A172 (cell line): ENCODE results near the gene ITPR1. TPM values are rescaled to one million over a fixed set of nuclear protein-coding genes. Genes with fewer than 3 reads are reported as not detected.

ENCODE experiments used
- DNase-seq: peaks from one replicate; pipeline ENCODE4 v3.0.0-alpha.2; 2015; ENCODE audit warnings: low spot score
- total RNA-seq: library from RNA; depleted of rRNA; stranded (reverse); fragments of >200 nt; shearing (Covaris generic); gene quantifications from 2 replicates; pipeline ENCODE4 v1.2.3, GENCODE V29; 2014

Gene ITPR1
- total RNA-seq, 1 experiment from 2014 or later: 7.6 TPM

- DNase-seq: no peak
Measured at GRCh38 chr3:4509043-4509442, 15.9 kb downstream of the ITPR1 start.

DNA sequence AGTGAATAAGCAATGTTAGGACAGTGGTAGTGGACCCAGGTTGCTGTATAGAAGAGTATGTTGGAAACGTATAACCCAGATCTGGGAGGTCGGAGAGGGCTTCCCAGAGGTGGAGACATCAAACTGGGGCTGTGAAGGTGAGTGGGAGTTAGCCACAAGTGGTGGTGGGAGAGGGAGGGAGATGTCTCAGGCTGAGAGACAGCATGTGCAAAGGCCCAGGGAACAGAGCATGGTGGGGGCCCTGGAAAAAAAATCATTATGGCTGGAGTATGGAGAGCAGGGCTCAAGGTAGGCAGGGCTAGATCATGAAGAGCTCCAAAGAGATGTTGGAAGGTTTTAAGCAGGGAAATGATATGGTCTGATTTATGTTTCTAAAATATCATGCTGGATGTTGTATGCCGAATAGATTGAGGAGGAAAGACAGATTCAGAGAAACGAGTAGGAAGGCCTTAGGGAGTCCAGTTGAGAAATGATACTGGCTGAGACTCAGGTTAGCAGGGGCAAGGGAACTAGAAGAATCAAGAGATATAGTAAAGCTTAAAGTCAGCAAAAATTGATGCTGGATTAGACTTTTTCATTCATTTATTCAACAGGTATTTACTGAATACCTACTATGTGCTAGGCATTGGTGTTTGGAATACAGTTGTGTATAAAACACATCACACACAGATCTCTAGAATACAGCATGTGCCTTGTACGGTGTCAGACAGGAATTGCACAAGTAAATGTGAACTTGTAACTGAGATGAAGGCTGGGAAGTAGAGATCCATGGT is 17.0 kb downstream of the ITPR1 start:
- DNase-seq: no peak

DNA sequence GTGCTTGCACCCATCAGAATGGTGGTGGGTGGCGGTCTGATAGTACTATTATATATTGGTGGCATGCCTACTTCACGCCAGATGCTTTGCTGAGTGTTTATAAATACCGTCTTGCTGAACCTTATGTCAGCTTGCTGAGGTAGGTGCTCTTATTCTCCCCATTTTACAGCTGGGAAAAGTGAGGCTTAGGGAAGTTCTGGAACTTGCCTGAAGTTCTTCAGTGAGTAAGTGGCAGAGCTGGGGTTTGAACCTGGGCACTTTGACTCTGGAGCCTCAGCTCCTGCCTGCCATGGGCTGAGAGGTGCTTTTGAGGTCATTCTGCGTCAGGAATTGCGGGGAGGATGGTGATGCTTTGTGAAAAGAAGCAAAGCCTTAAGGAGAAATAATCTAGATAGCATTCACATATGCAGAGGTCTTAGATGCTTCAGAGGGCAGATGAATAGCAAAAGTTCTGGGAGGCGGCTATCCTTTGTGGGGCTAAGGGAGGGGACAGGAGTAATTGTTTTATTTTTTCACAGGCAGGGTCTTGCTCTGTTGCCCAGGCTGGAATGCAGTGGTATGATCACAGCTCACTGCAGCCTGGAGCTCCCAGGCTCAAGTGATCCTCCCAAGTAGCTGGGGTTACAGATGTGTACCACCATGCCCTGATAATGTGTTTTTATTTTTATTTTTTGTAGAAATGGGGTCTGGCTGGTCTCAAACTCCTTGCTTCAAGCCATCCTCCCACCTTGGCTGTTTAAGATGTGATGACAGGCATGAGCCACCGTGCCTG is 18.5 kb downstream of the ITPR1 start:
- DNase-seq: no peak

GRCh38 chr3:4512895-4513616 is 19.9 kb downstream of the ITPR1 start:
- no peak for DNase-seq

GRCh38 chr3:4514321-4514720 is 21.2 kb downstream of the ITPR1 start:
- no peak for DNase-seq

- DNase-seq: no peak
Measured at GRCh38 chr3:4514916-4515315, 21.8 kb downstream of the ITPR1 start.

DNA sequence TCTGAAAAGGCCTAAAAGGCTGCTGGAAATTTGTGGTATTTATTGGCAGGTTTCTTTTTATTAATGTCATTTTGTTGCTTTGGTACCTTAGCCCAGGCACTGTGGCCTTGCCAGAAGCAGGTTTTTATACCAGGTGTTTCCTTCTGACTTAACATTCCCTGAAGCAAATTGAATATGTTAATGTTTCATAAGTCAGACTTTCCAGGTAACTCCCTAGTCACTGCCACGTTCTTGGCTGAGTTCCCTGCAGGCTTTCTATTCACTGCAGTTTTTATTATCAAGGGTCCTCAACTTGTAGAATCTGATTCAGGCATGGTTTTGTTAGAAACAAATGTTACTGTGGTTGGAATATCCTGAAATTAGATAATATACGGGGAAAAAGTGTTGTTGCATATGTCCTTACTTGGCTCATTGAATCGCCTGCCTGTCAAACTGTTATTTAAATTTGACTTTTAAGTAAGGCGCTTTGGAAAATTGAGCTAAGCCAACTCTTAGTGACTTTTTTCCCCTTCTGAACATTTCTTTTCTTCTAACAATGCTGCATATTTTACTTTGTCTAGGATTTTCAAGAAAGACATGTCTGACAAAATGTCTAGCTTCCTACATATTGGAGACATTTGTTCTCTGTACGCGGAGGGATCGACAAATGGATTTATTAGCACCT is 22.9 kb downstream of the ITPR1 start:
- no peak for DNase-seq

- no peak for DNase-seq
Measured at GRCh38 chr3:4517093-4517492, 23.9 kb downstream of the ITPR1 start.

DNA sequence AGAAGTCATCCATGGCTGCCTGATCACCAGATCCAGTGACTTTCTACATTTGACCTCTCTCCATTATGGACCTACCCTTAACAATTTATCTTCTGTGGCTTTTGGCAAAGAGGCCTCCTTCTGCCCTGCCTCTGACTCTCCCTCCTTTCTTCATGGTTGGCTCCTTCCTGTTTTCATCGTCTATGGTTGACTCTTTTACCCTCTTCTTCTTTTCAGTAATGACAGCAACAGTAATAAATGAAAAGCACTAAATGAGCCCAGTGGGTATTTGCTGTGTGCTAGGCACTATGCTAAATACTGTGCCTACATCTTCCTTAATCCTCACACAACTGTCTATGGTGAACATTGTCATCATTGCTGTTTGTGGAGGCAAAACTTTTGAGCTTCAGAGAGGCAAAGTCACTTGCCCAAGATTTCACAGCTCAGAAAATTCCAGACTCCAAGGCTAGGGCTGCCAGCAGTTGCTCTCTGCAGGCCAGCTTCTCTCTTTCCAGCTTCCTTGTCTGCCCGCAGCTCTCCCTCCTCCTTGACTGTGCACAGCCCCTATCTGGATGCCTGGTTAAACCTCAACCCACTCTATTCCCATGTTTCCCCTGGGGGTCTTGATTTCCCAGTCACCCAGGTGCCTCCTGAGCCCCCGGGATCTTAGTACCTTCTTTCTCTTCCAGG is 24.6 kb downstream of the ITPR1 start:
- DNase-seq: no peak

GRCh38 chr3:4520033-4520816 is 27.1 kb downstream of the ITPR1 start:
- DNase-seq: no peak

DNA sequence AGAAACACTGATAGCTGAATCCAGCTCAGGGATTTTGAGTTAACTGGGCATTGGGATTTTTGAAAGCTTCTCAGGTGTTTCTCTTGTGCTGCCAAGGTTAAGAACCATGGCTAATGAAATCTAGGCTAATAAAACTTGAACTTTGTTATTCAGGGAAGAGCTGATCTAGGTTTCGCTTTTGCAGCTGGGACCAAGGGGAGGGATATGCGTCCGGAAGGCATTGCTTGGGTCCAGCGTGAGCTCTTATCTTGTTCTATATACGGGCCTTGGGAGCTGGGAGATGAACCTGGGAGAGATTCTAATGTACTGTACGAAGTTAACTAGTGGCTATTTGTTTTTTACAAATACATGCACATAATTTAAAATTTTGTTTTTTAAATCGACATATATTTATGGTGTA is 29.8 kb downstream of the ITPR1 start:
- DNase-seq: no peak

DNA sequence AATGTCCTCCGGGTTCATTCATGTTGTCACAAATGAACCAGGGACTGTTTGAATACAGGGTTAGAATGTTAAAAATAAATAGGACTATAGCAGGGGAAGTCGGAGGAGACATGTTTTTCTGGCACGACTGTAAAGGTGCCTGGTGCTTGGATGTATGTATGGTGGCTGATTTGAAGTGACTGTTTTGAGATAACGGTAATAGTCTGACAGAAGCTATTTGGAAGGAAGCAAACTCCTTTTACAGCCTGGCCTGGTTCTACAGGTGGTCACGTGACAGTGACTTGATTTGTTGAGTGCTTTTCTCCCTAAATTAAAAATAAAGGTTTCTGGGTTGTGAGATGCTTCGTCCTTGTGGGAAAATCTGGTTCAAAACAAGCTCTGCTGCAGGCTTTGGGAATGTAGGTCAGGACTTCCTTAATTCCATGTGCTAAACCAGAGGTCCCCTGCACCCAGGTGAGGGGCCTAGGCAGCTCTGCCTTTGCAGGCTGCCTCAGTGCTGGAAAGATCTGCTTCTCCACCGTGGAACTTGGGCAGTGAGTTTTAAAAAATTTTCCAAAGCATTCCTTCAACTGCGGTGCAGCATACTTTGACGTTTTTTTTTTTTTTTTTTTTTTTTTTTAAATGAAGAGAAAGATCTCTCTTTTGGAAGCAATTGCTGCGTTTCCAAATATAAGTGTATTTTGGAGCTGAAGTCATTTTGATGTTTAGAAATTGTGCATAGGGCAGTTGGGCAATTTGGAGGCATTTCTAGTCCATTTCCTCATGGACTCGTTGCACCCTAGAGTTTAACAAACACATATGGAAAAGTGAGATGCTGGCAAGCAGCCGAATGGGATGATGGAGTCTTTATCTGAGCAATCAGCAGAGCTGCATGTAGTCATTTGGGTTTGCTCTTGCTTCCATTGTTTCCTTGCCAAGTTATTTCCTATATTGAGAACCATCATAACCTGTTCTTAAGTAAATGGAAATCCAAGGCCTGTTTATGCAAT is 30.9 kb downstream of the ITPR1 start:
- DNase-seq: no peak

DNA sequence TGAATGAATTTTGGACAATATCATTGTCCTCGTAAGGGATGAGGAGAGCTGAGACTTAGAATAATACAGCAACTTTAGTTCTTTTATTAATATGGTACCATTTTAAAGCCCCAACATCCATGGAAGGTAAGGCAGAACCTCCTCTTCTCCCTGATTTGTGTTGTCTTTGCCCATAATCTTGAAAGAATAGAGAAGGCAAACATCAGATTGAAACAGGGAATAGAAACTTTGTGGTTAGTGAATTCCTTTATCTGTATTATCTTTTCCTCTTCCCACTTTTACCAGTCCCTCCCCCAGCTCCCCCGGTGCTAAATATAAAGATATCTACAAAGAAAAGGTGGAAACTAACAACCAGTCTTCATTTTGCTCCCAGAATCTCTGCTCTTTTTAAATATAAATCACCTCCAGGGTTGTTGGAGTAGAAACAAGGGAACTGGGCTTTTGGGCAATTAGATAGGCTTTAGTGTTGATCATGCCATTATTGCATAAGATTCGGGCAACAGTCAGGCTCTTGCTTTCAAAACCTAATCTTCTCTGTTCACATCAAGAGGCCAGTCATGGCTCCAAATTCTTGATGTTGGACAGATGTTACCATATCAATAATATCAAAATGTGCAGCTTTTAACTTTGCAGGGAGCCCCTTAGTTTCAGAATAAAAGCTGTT is 32.5 kb downstream of the ITPR1 start:
- no peak for DNase-seq

DNA sequence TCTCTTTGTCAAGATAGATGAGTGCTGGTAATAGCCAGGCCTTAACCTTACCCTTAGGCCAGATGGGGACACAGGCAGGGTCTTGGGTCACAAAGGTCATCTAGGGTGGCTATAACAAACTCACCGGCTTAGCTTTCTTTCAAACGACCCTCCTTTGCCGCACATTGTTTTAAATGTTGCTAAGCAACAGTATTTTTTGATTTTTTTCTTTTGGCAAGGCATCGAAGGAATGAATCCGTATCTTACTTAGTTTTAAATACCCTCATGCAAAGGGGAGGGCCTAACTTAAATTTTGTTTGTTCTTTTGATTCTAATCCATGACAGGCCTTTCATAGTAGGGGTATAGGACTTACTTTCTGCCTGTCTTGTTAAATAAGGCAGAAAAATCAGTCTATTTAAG is 35.2 kb downstream of the ITPR1 start:
- no peak for DNase-seq

DNA sequence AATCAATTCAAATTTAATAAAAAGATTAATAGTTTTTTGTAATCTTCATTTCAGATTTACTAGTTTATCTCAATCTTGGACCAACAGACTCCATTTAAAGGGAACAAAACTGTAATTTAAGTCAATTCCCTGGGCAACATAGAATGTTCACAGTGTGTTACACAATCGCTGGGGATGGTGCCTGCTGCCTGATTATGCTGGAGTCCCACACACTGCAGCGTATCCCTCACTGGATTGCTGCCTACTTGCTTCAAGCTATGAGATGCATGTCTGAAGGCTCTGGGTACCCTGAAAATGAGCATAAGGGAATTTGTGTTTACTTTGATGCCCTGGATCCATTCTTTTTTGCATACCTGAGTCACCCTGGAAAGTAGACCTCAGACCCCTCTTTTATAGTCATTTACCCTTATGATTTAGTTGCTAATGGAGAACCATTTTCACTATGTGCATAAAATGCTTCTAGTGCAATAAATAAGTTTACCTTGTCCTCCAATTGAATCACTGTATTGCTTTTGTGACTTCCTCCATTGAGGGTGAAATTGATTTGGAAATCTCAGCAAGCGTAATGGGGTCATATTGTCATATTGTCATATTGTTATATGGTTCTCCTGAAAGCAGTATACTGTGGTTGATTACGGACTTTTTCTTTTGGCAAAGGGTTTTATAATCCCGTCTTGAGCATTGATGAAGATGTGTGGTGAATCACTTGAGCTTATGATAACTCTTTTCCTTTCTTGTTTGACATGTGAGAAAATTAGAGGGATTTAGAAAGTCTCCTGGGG is 35.9 kb downstream of the ITPR1 start:
- DNase-seq: no peak

DNA sequence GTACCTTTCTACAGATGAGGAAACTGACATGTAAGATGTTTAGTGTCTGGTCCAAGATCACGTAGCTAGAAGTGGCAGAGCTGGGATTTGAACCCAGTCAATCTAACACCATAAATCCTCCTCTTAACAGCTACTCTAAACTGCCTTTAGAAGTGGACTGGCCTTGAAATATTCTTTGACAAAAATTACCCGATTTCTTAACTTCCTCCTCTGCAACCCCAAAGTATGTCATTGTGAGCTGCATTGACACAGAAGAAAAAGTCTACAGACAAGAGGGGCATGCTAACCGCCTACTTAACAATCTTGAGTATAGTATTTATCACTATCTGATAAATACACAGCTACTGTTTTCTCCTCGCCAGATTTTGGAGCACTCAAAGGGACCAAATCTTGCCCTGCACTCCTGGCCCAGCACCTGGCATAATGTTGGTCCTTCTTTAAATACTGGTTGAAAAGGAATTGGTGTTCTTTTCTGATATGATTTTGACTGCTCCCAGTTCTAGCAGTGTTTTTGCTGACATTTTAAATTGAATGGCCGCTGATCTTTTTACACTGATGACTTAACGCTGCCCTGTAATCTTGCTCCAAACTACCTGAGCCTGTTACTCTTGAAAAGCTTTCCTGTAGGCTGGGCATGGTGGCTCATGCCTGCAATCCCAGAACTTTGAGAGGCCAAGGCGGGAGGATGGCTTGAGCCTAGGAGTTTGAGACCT is 36.9 kb downstream of the ITPR1 start:
- no peak for DNase-seq

GRCh38 chr3:4531478-4532025 is 38.4 kb downstream of the ITPR1 start:
- peak; percentile 33 for DNase-seq
